ENCODE results near the gene NDUFV3. TPM values are rescaled to one million over a fixed set of nuclear protein-coding genes. Genes with fewer than 3 reads are reported as not detected.

The NDUFV3 gene
- 10 to 100 TPM; 25.9 to 36.6 TPM for total RNA-seq

- Histone ChIP-seq H3K4me3 (peak within 1 kb of the TSS; percentile 87), H3K36me3 (peaks cover 2% of the 10 kb centered on the region), H3K27ac (peak within 1 kb of the TSS; percentile 96), H3K9ac (ENCODE audit: low read depth in 2 of 2, low read length in 2 of 2) (peak within 1 kb of the TSS; percentile 90 to 96), H3K9me3 (no peaks in the 10 kb centered on the region), H3K4me1 (no peaks in the 10 kb centered on the region), H3K27me3 (no peaks in the 10 kb centered on the region)
- peak; percentile 100 for DNase-seq
- TF ChIP-seq CTCF (IDR thresholded peaks at IDR 0.05) = no peak
- intact Hi-C loops (cut with DNase I) = no loop called here
These were observed at the start of gene NDUFV3 for GRCh38 chr21:42892931-42893755. Gene NDUFV3 (plus strand): TSS chr21:42893309. CDS start chr21:42893334, 25 bp downstream.

GRCh38 chr21:42844411-42845113, 48.5 kb upstream of the NDUFV3 start:
- Histone ChIP-seq H3K9me3 (no peaks in the 10 kb centered on the region), H3K9ac (ENCODE audit: low read depth in 2 of 2, low read length in 2 of 2) (no peak overlapping the region), H3K27me3 (no peaks in the 10 kb centered on the region), H3K4me1 (no peaks in the 10 kb centered on the region), H3K36me3 (no peaks in the 10 kb centered on the region), H3K27ac (no peak overlapping the region), H3K4me3 (no peak overlapping the region)
- DNase-seq = no peak
- no peak for TF ChIP-seq CTCF (IDR thresholded peaks at IDR 0.05)
- intact Hi-C loops (cut with DNase I) = no loop called here

GRCh38 chr21:42845296-42845965, 47.7 kb upstream of the NDUFV3 start:
- Histone ChIP-seq H3K9me3 (no peaks in the 10 kb centered on the region), H3K4me1 (no peaks in the 10 kb centered on the region), H3K9ac (ENCODE audit: low read depth in 2 of 2, low read length in 2 of 2) (no peak overlapping the region), H3K27me3 (no peaks in the 10 kb centered on the region), H3K36me3 (no peaks in the 10 kb centered on the region), H3K27ac (no peak overlapping the region), H3K4me3 (no peak overlapping the region)
- DNase-seq = no peak
- intact Hi-C loops (cut with DNase I) = no loop called here
- no peak for TF ChIP-seq CTCF (IDR thresholded peaks at IDR 0.05)

GRCh38 chr21:42846221-42846620, 46.9 kb upstream of the NDUFV3 start:
- H3K36me3 ChIP-seq = no peaks in the 10 kb centered on the region
- no peak for DNase-seq

More at GRCh38 chr21:42846221-42846620, 46.9 kb upstream of the NDUFV3 start:
- no peaks in the 10 kb centered on the region for H3K4me1 ChIP-seq
- no peak overlapping the region for H3K27ac ChIP-seq
- intact Hi-C loops (cut with DNase I) = no loop called here
- TF ChIP-seq CTCF (IDR thresholded peaks at IDR 0.05) = no peak
- H3K9me3 ChIP-seq = no peaks in the 10 kb centered on the region
- H3K27me3 ChIP-seq = no peaks in the 10 kb centered on the region
- no peak overlapping the region for H3K9ac ChIP-seq (ENCODE audit: low read depth in 2 of 2, low read length in 2 of 2)
- no peak overlapping the region for H3K4me3 ChIP-seq

All from colonic mucosa (tissue), 4 donors.